OCI-LY1 (cell line): ENCODE data around the gene PANK4.
"Not testable (repeated sequence)": the region's sequence is repeated elsewhere in the genome, so short reads cannot be mapped to it uniquely, and the experiment has no call there.

Experiments
- CTCF ChIP-seq: fragments of 200-600 bp; sonication (generic), shearing (Covaris generic); IDR thresholded peaks from 2 replicates; pipeline ENCODE4 v1.5.1; 2017; ENCODE audit warnings: mild to moderate bottlenecking, antibody characterized with exemption, low read length, moderate library complexity, mixed read lengths
- EZH2 ChIP-seq: fragments of 200-600 bp; sonication (generic), shearing (Covaris generic); IDR thresholded peaks from 2 replicates; pipeline ENCODE4 v1.8.0; 2017; ENCODE audit warnings: borderline replicate concordance, mixed run types, mild to moderate bottlenecking, antibody characterized with exemption, low read length, moderate library complexity, mixed read lengths

DNA sequence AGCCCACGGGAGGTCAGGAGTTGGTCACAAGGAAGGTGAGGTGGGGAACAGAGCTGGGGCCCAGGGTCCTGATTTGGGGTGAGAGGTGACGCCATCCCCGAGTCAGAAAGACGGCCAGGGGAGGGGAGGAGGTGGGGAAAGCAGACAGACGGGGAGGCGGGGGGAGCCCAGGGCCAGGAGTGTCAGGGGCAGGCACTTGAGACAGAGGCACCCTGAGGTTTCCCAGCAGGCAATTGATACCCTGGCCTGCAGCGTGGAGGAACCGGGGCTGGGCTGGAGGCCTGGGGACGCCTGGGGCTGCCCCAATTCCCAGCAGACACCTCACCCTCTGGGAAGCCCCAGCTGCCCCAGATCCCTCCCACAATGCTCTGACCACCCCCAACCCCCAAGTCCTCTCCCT is 26.7 kb upstream of the PANK4 start:
- TF ChIP-seq CTCF, EZH2: not testable (repeated sequence)
